H4 (cell line): Measurements from ENCODE around the gene HSPB6. TPM values are rescaled to one million over a fixed set of nuclear protein-coding genes. Genes with fewer than 3 reads are reported as not detected.

Experiments
- DNase-seq: peaks from one replicate; pipeline ENCODE4 v3.0.0-alpha.2; 2015; ENCODE audit warnings: low spot score
- total RNA-seq: library from RNA; depleted of rRNA; stranded (reverse); fragments of >200 nt; shearing (Covaris generic); gene quantifications from 2 replicates; pipeline ENCODE4 v1.2.3, GENCODE V29; 2014

Gene HSPB6
- total RNA-seq, 1 experiment from 2014 or later = not detected

- DNase-seq = no peak
These were observed 10.7 kb upstream of the HSPB6 start for GRCh38 chr19:35767288-35768081.

GRCh38 chr19:35766571-35767104 lies 9.8 kb upstream of the HSPB6 start:
- DNase-seq = no peak

- no peak for DNase-seq
These were observed 7.8 kb upstream of the HSPB6 start for GRCh38 chr19:35764432-35765315.

DNA sequence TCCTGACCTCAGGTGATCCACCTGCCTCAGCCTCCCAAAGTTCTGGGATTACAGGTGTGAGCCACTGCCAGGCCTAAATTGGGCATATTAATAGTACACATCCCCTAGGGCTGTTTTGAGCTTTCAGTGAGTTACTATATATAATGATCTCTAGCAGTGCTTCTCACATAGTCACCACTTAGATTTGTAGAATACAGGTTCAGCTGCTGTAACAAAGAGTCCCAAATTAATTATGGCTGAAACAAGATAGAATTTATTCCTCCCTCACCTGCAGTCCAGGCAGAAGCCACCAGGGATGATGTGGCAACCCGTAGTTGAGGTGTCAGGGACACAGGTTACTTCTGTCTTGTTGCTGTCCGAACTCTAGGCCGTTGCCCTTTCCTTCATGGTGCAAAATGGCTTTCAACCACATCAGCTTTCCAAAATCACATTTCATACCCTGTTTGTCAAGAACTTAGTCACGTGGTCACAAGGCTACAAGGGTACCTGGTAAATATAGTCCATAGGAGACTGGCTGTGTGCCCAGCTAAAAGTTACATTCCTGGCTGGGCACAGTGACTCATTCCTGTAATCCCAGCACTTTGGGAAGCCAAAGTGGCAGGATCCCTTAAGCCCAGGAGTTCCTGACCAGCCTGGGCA lies 4.0 kb upstream of the HSPB6 start:
- DNase-seq = no peak

DNA sequence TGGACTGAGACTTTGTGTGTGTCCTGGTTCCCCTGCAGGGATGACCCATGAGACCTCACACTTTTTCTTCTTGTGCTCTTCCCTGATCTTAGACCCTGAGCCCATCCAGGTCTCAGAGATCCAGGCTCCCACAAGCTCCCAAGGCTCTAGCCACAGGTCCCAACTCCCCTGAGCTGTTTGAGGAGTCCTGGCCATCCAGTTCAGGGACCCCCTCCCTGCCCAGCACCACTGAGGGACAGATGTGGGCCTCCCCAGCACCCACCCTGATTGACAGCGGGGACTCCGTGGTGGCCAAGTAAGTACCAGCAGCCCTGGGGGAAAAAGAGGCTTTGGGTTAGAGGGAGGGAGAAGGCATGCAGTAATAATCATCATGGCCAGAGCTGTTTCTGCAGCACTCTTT lies 2.9 kb upstream of the HSPB6 start:
- DNase-seq = no peak

- DNase-seq = peak; percentile 100
These were observed 1.1 kb upstream of the HSPB6 start, which contains the start of gene PROSER3 for GRCh38 chr19:35757749-35758608. PROSER3 (plus strand) TSS chr19:35758176; CDS start chr19:35758216, 40 bp downstream.

DNA sequence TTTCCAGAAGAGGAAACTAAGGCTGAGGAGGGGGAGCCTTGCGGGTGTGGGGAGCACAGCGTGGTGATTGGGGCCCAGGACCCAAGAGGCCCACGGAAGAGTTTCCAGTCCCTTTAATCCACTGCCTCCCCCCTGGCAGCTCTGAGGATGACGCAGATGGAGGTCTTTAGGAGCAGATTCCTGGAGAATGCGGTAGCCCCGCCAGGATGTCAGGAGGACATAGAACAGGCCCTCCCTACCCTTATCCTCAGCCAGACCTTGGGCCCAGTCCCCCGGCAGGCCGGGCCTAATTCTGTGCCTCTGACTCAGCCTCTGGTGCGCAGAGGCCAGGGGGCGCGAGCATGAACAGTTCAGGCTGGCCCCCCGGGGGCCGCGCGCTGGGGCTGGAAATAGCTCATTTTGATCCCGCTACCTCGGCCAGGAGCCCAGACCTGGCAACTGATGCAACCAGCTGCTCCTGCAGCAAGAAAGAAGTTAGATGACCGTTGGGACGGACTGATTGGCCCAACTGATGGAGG lies 461 bp upstream of the HSPB6 start:
- DNase-seq = no peak

GRCh38 chr19:35755550-35756376 lies 1.1 kb downstream of the HSPB6 start:
- no peak for DNase-seq

GRCh38 chr19:35755131-35755549 lies 1.7 kb downstream of the HSPB6 start:
- DNase-seq = no peak

DNA sequence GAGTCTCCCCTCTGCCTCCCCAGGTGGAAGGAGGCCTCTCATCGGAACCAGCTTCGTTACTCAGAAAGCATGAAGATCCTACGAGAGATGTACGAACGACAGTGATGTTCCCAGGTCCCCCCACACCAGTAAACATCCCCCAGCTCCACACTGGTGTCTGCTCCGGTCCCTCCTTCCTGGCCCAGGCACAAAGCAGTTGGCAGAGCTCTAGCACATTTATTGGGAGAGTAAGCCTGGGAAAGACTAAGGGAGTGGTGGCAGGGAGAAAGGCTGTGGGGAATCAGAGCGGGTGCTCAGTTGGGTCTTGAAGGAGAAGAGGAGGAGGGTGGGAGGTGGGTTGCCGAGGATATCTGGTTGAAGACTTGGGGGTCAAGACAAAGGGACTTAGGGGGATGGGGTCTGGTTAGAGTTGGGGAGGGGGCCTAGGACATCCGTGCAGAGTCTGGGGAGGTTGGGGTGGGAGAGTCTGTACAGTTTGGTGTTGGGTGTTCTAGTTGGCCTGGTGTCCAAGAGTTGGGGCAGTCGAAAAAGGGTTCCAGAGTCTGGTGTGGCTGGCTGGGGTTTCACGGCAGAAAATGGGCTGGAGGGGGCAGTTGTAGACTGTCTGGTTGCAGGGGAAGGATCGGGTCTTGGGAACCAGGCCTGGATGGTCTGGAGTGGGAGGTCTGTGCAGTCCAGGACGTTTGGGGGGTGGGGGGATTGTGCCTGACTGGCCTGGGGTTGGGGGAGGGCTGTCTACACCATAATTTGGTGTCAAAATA lies 2.3 kb downstream of the HSPB6 start:
- DNase-seq = no peak

DNA sequence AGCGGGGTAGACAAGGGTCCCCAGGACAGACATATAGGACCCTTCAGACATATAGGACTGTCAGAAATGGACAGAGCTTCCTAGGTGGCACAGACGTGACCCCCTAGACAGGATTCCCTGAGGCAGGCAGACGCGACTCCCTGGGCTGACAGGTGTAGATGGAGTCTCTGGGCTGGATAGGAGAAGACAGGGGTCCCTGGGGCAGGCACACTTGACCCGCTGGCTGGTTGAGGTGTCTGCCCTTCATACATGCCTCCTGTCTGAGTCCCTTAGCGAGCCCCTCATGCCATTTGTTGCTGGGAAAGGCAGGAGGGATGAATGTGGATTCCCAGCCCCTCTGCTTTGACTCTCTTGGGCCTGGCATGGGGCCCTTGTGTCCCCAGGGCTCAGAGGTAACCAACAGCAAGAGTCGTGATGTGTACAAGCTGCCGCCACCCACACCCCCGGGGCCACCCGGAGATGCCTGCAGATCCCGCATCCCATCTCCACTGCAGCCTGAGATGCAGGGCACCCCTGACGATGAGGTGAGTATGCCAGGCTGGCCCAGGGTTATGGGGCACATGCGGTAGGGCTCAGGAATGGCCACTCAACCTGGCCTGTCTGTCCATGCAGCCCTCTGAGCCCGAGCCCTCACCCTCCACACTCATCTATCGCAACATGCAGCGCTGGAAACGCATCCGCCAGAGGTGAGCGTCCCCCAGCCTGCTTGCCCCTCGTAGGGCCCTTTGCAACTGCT lies 3.0 kb downstream of the HSPB6 start:
- no peak for DNase-seq

DNA sequence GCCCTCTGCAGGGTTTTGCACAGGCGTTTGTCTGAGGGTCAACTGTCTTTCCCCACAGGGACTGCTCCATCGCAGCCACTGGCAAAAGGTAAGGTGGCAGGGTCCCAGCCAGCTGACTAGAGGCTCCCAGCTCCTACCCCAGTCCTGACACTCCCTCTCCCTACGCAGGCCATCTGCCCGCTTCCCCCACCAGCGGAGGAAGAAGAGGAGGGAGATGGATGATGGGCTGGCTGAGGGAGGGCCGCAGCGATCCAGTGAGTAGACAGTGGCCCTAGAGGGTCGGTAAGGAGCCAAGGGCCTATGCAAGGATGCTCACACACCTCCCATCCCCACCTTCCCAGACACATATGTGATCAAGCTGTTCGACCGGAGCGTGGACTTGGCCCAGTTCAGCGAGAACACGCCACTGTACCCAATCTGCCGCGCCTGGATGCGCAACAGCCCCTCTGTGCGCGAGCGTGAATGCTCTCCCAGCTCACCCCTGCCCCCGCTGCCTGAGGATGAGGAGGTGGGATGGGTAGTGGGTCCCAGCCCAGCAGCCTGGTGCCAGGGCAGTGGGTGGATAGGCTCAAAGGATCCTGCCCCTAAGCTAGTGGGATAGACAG lies 4.0 kb downstream of the HSPB6 start:
- no peak for DNase-seq

DNA sequence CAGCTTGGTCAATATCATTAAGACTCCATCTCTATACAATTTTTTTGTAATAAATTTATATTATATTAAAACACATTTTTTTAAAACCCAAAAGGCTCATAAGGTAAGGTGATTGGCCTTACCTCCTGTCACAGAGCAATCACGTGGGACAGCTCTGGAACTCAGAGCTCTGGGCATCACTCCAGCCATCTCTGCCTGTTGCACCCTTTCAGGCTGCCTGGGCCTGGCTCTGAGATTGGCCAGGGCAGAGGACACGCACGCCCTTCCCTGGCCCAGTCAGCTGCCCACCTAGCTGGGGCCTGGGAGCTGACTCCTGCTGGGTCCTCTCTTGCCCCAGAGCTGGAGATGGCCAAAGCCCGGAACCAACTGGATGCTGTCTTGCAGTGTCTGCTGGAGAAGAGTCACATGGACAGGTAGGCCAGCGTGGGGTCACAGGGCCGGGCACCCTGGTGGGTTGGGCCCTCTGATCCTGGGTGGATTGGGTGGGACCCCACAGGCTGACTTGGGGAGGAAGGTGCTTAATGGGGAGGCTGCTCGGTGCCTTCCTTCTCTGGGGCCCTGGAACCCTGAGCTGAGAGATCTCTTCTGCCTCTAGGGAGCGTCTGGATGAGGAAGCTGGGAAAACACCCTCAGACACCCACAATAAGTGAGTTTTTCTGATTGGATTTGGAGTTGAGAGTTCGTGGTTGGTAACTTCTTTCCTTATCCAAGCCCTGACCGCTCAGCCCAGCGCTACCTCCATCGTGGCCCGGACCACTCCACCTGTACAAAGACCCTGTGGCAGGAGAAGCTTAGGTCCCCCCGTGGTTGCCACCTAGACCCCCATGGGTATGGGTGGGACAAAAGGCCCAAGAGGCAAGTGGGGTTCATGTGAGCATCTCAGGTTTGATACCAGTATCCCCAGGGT lies 4.7 kb downstream of the HSPB6 start:
- DNase-seq = no peak

GRCh38 chr19:35750167-35750566 lies 6.7 kb downstream of the HSPB6 start:
- DNase-seq = no peak

- peak; percentile 100 for DNase-seq
These were observed 8.5 kb downstream of the HSPB6 start, which contains the start of gene LIN37 for GRCh38 chr19:35748106-35749020. LIN37 (plus strand) TSS chr19:35748576; CDS start chr19:35748725, 149 bp downstream.

GRCh38 chr19:35746531-35746930 lies 10.3 kb downstream of the HSPB6 start:
- no peak for DNase-seq
